Adipose tissue (tissue), 3 donors: ENCODE results near the gene TMEM169. TPM values are rescaled to one million over a fixed set of nuclear protein-coding genes. Genes with fewer than 3 reads are reported as not detected.
A peak's percentile ranks its signal among the peaks of the same experiment; 100 is the strongest.
"Not testable (repeated sequence)": the region's sequence is repeated elsewhere in the genome, so short reads cannot be mapped to it uniquely, and the experiment has no call there.

ENCODE experiments used
- H3K27ac ChIP-seq: one replicate; pipeline ENCODE4 v1.5.1; 2013; ENCODE audit warnings: low read depth, low read length
- WGBS, 3 donors: extraction: QIAGEN DNeasy Blood & Tissue Kit; methylation state at CpG; one replicate each; pipeline ENCODE4 v1.1.7; 2013; 5-methylcytosine and 5-hydroxymethylcytosine counted together
- polyA plus RNA-seq, 3 donors: library from polyadenylated mRNA; stranded (reverse); fragments of 200-250 nt; gene quantifications; one replicate each; pipeline ENCODE4 v1.2.3, GENCODE V29; 2013
- donor health status: healthy with polysubstance abuse.
- donor health status: Bipolar disorder and iron deficiency.
- donor health status: healthy.

TMEM169 gene
- polyA plus RNA-seq, 3 donors = 0.28 to 0.62 TPM; not detected in 1

- WGBS, 3 donors = 91 to 100% (median 93%) methylated on average over 1 of the region's 1 CpG
- H3K27ac ChIP-seq = no peak overlapping the region
Measured at GRCh38 chr2:216116418-216116817, 34.7 kb downstream of the TMEM169 start.

- WGBS, 3 donors = 72 to 88% (median 73%) methylated on average over 4 of the region's 4 CpGs
- peak overlapping the region; percentile 32 for H3K27ac ChIP-seq
Measured at GRCh38 chr2:216117561-216118340, 36.0 kb downstream of the TMEM169 start.

DNA sequence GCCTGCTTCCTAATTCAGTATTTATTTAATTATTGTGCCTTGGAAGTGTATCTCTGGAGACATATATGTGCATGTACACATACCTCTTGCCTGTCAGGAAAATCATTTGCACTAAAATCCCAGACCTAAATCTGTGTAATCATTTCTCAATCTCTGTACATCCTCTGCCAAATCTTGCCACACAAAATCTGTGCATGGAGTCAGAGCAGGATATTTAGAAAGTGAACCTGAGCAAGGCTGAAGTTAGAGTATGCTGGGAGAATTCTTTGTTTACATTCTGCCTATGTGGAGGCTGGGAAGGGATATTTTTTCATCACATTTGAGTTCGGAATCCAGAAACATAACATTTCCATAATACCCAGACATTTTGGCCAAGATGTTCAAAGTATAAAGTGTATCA lies 36.8 kb downstream of the TMEM169 start:
- H3K27ac ChIP-seq = no peak overlapping the region
- whole genome bisulfite sequencing, 3 donors = 89 to 100% (median 90%) methylated on average over 1 of the region's 1 CpG

DNA sequence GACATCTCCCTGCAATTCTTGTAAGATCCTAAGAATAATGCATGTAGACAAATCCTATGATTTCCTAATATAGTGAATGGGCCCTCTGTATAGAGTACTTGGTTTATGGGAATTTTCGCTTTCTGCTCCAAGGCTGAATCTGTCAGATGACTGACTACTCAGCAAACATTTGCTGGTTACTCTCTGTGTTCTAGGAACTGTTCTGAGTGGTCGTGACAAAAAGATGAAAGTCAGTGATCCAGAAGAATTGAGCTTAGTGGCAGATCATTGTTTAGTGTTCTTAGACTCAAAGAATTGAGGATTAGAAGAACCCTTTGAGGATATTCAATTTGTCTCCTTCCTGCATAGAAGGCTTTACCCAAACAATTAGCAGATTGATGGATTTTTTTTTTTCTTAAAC lies 37.4 kb downstream of the TMEM169 start:
- no peak overlapping the region for H3K27ac ChIP-seq
- 61 to 82% (median 73%) methylated on average over 2 of the region's 2 CpGs for whole genome bisulfite sequencing, 3 donors

DNA sequence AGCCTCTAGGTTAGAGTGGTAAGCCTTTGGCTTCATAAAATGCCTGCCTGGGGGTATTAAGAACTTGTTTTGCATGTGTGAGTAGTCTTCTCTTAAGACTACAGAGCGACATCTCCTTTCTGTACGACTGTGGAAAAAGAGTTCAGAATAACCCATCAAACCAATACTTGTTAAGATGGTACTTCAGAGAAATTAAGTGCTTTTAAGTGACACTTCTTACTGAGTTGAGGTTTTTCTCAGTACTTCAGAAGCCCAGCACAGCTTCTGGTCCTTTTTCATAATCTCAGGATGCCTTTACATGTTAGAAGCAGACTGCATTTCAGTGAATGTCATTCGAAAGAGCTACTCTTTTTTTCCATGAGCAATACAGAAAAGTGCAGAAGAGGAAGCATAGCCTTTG lies 38.3 kb downstream of the TMEM169 start:
- WGBS, 3 donors = 80 to 86% (median 85%) methylated on average over 3 of the region's 3 CpGs
- no peak overlapping the region for H3K27ac ChIP-seq

- WGBS, 3 donors = 85 to 92% (median 88%) methylated on average over 3 of the region's 3 CpGs
- no peak overlapping the region for H3K27ac ChIP-seq
Measured at GRCh38 chr2:216121255-216121654, 39.5 kb downstream of the TMEM169 start.

GRCh38 chr2:216126943-216127342 lies 45.2 kb downstream of the TMEM169 start:
- 63 to 94% (median 72%) methylated on average over 5 of the region's 5 CpGs for WGBS, 3 donors
- no peak overlapping the region for H3K27ac ChIP-seq

- WGBS, 3 donors = 65 to 74% (median 70%) methylated on average over 6 of the region's 6 CpGs
- no peak overlapping the region for H3K27ac ChIP-seq
Measured at GRCh38 chr2:216130346-216130971, 48.7 kb downstream of the TMEM169 start.

- H3K27ac ChIP-seq = no peak overlapping the region
- WGBS, 3 donors = 72 to 96% (median 84%) methylated on average over 3 of the region's 3 CpGs
Measured at GRCh38 chr2:216131175-216131926, 49.6 kb downstream of the TMEM169 start.

DNA sequence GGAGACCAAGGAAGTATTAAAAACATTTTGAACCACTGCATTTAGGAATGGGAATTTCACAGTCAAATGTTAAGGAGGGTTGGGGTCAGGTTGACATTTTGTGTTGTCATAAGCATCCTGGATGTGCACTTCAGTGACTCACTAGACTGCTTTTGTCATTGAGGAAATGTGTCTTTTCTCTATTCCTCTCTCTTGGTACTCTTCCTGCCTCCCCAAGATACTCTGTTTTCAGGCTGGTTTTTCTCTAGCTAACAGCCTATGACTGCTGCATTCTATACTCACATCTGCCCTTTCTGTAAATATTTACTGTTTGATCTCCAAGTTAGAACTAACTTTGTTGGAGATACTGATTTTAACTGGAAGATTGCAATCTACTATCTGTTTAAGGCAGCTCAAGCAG lies 50.9 kb downstream of the TMEM169 start:
- no peak overlapping the region for H3K27ac ChIP-seq

DNA sequence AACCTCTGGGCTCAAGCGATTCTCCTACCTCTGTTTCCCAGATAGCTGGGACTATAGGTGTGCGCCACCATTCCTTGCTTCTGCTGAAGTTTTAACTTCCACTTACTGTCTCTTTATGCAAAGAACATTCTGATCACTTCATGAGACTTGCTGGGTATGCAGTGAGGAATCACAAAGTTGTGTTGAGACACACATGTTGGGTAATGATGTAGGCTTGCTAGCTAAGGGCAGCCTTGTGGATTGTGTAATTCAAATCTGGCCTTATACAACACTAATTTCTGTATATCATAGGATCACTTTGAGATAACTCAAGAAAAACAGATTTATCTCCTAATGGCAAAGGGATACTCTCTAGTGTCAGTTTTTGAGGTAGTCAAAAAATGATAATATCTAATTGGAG lies 51.7 kb downstream of the TMEM169 start:
- WGBS, 3 donors = 88 to 100% (median 90%) methylated on average over 2 of the region's 2 CpGs
- H3K27ac ChIP-seq = no peak overlapping the region

DNA sequence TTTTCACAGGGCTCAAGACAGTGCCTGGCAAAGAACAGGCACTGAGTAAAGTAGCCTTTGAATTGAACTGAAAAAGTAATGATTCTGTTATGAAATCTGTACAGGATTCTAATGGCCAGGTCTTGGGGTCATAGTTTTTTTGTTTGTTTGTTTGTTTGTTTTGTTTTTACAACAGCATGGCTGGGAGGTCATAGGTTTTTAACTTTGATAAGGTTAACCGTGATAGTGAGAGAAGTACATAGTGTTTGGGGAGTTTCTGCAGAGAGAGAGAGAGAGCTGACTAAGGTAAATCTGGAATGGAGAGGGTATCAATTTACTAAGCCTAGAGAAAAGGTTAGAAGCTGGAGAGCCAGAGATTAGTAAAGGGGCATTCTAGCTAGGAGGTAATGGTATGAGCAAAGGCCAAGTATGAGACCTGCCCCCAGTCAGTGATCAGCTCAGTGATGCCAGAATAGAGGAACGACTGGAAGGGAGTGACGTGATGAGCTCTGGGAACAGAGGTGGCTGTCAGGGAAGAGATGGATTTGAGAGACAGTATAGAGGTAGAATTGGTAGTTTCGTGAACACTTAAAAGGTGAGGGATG lies 53.3 kb downstream of the TMEM169 start:
- 86 to 97% (median 93%) methylated on average over 4 of the region's 4 CpGs for WGBS, 3 donors

DNA sequence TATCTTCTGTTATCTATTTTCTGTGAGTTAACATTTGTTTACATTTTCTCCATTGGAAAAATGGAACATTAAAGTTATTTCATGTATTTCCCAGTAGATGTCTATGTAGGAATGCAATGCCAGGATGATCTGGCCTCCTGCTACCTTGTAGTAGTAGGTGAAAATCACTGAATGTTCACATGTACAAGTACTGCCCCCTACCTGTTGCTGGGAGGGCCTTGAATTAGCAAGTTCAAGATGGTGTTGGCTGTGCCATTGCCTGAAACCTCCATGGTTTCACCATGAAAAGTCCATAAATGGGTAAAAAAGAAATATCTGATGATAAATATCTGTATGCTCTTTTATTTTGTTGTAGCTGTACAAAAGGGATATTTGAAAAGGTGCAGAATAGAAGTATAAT lies 58.2 kb downstream of the TMEM169 start:
- H3K27ac ChIP-seq = no peak overlapping the region

More for the DNA sequence above, 53.3 kb downstream of the TMEM169 start:
- no peak overlapping the region for H3K27ac ChIP-seq

GRCh38 chr2:216141516-216141915 lies 59.8 kb downstream of the TMEM169 start:
- WGBS, 3 donors = 94 to 97% (median 97%) methylated on average over 4 of the region's 4 CpGs
- H3K27ac ChIP-seq = not testable (repeated sequence)

GRCh38 chr2:216142540-216142939 lies 60.8 kb downstream of the TMEM169 start:
- 93 to 95% (median 94%) methylated on average over 1 of the region's 1 CpG for WGBS, 3 donors

DNA sequence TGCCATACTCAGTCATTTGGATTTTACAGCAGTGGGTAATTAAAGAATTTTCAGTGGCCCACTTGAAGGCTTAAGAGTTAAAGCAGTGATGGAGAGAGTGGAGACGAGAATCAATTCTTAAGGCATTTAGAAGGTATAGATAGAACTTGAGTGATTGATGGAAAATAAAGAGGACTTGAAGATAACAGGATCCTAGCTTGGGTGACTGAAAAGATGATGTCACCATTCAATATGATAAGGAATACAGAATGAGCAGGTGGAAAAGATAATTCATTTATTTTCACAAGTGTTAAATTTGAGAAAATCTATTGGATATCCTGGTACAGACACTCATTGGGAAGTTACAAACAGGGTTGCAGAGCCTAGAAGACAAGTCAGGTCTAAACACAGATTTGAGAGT lies 62.7 kb downstream of the TMEM169 start:
- WGBS, 3 donors = 61 to 96% (median 93%) methylated on average over 1 of the region's 1 CpG
- no peak overlapping the region for H3K27ac ChIP-seq

More at GRCh38 chr2:216142540-216142939, 60.8 kb downstream of the TMEM169 start:
- H3K27ac ChIP-seq = no peak overlapping the region

DNA sequence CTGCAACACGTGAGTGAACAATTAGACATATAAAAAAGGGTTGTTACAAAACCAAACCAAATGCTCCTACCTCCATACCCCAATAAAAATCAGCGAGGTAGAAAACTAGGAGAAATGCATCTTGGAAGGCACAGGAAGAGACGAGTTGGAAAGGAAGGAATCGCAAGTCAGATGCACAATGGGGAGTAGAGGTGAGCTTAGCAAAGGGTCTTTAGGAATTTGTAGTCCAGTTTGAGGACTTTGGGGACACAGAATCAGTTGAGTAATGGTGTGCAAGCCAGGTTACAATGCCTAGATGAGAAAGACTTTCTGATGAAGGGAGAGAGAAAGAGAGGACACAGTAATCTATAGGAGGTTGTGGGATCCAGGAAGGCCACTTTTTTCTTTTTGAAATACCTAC lies 63.1 kb downstream of the TMEM169 start:
- WGBS, 3 donors = 96 to 97% (median 97%) methylated on average over 4 of the region's 4 CpGs
- H3K27ac ChIP-seq = no peak overlapping the region

- 65 to 84% (median 73%) methylated on average over 4 of the region's 4 CpGs for WGBS, 3 donors
- no peak overlapping the region for H3K27ac ChIP-seq
Measured at GRCh38 chr2:216146573-216146972, 64.9 kb downstream of the TMEM169 start.
